K562 (cell line): ENCODE results near the gene C16orf89. TPM values are rescaled to one million over a fixed set of nuclear protein-coding genes. Genes with fewer than 3 reads are reported as not detected.

Source experiments
- GABPA ChIP-seq: fragments of 200-800 bp; sonication (Bioruptor generic); conservative IDR thresholded peaks from 2 replicates; pipeline ENCODE4 v1.6.1; 2016; ENCODE audit warnings: low read depth, missing genetic modification characterization, missing compliant biosample characterization
- NCOR1 ChIP-seq: fragments of 450-650 bp; IDR thresholded peaks from 2 replicates; pipeline ENCODE4 v1.6.1; 2016; ENCODE audit warnings: mild to moderate bottlenecking, moderate library complexity
- NR2C1 ChIP-seq, 2 experiments: fragments of 450-650 bp; IDR thresholded peaks; 2 replicates each; pipeline ENCODE4 v1.6.1; 2017; ENCODE audit warnings: mild to moderate bottlenecking in 2 of 2, antibody characterized with exemption in 1 of 2, inconsistent platforms in 1 of 2, missing compliant biosample characterization in 1 of 2, missing genetic modification characterization in 1 of 2
- PREB ChIP-seq: sonication (generic); formaldehyde crosslinking; IDR thresholded peaks from 2 replicates; pipeline ENCODE4 v1.8.1; 2023; ENCODE audit warnings: mild to moderate bottlenecking, missing genetic modification reagents
- RNF219 ChIP-seq: fragments of 250-450 bp; sonication (Bioruptor Pico); IDR thresholded peaks from 2 replicates; pipeline ENCODE4 v1.5.0; 2022; ENCODE audit warnings: mild to moderate bottlenecking
- SIN3A ChIP-seq, 2 experiments: fragments of 150-350 bp in 1 of 2; IDR thresholded peaks; 2 replicates each; pipeline ENCODE4 v1.6.1; 2011 to 2016; ENCODE audit warnings: borderline replicate concordance in 2 of 2, low read depth in 2 of 2, low read length in 2 of 2, mild to moderate bottlenecking in 2 of 2, moderate library complexity in 2 of 2; ENCODE audit not compliant: control insufficient read depth in 1 of 2
- VEZF1 ChIP-seq: fragments of 200-800 bp; sonication (Bioruptor generic); IDR thresholded peaks from 2 replicates; pipeline ENCODE4 v1.6.1; 2017; ENCODE audit warnings: missing genetic modification characterization, missing compliant biosample characterization
- ZBTB49 ChIP-seq: sonication (generic); formaldehyde crosslinking; IDR thresholded peaks from 2 replicates; pipeline ENCODE4 v1.8.0; 2022; ENCODE audit warnings: missing genetic modification reagents, mild to moderate bottlenecking, borderline replicate concordance
- ZNF143 ChIP-seq: sonication (generic); formaldehyde crosslinking; IDR thresholded peaks from 2 replicates; pipeline ENCODE4 v1.9.0; 2022; ENCODE audit warnings: mild to moderate bottlenecking, missing genetic modification reagents
- polyA plus RNA-seq, 8 experiments: library from polyadenylated mRNA; depleted of rRNA in 4 of 8; stranded (reverse) in 5 of 8; unstranded in 3 of 8; fragments of >200 nt; fragmentation: Nextera tagmentation in 2 of 8; fragmentation: Illumina TruSeq in 1 of 8; extraction: Ambion mirVana in 2 of 8; extraction: Trizol in 1 of 8; gene quantifications; 2 replicates each; pipeline versions ENCODE4 v1.2.1 to v1.2.3, GENCODE V29; 2011 to 2014; ENCODE audit warnings: inconsistent platforms in 1 of 8, missing spikeins in 1 of 8
- total RNA-seq, 7 experiments: library from RNA; depleted of rRNA in 6 of 7; stranded (reverse); fragments of >200 nt in 6 of 7; fragmentation: Illumina TruSeq in 2 of 7; extraction: Trizol in 2 of 7; gene quantifications; 2 replicates each; pipeline versions ENCODE4 v1.2.1 to v1.2.3, GENCODE V29; 2011 to 2021; ENCODE audit warnings: low replicate concordance in 1 of 7

C16orf89 gene
- total and polyA plus RNA-seq, 9 of the 15 experiments (the other 6 are each of a cell fraction or from before 2014, with no cell fraction given), result not detected

GRCh38 chr16:5065813-5066212 lies at the start of gene C16orf89 (continued):
- TF ChIP-seq PREB (CRISPR knock-in tag), result no peak
- TF ChIP-seq ZBTB49, result no peak
- no peak for TF ChIP-seq GABPA (tag)
- no peak for TF ChIP-seq SIN3A (IDR thresholded peaks at IDR 0.05; ENCODE audit: borderline replicate concordance in 2 of 2, control insufficient read depth in 1 of 2, low read depth in 2 of 2, low read length in 2 of 2)
- TF ChIP-seq VEZF1 (CRISPR knock-in tag), result no peak
- no peak for TF ChIP-seq NCOR1
- no peak for TF ChIP-seq ZNF143 (CRISPR knock-in tag)
- no peak for TF ChIP-seq NR2C1 (IDR thresholded peaks at IDR 0.05)
- TF ChIP-seq NR2C1 (tag; IDR thresholded peaks at IDR 0.05), result no peak
- TF ChIP-seq RNF219 (CRISPR knock-in tag), result no peak
